Subcutaneous abdominal adipose tissue (tissue), 5 donors: ENCODE results near the gene IL9.
"Not testable (repeated sequence)": the region's sequence is repeated elsewhere in the genome, so short reads cannot be mapped to it uniquely, and the experiment has no call there.

Source experiments
- H3K27ac ChIP-seq: one replicate; pipeline ENCODE4 v1.7.0; 2013; ENCODE audit warnings: low read depth, mild to moderate bottlenecking, inconsistent platforms, low read length, moderate library complexity
- H3K27me3 ChIP-seq, 5 donors: one replicate each; pipeline ENCODE4 v1.7.0; 2013; ENCODE audit warnings: low read length in 5 of 5, inconsistent platforms in 1 of 5; ENCODE audit not compliant: control insufficient read depth in 5 of 5, insufficient read depth in 4 of 5
- H3K36me3 ChIP-seq, 5 donors: one replicate each; pipeline ENCODE4 v1.7.0; 2013; ENCODE audit warnings: low read length in 5 of 5; ENCODE audit not compliant: control insufficient read depth in 5 of 5, insufficient read depth in 5 of 5
- H3K4me1 ChIP-seq, 5 donors: one replicate each; pipeline ENCODE4 v1.7.0; 2013; ENCODE audit warnings: low read length in 5 of 5, mild to moderate bottlenecking in 3 of 5, moderate library complexity in 1 of 5; ENCODE audit not compliant: control insufficient read depth in 5 of 5, insufficient read depth in 5 of 5
- H3K4me3 ChIP-seq, 5 donors: one replicate each; pipeline ENCODE4 v1.7.0; 2013; ENCODE audit warnings: low read length in 5 of 5, low read depth in 1 of 5
- H3K9ac ChIP-seq, 5 donors: one replicate each; pipeline ENCODE4 v1.7.0; 2013; ENCODE audit warnings: low read length in 5 of 5, mild to moderate bottlenecking in 4 of 5, moderate library complexity in 3 of 5
- H3K9me3 ChIP-seq, 5 donors: one replicate each; pipeline ENCODE4 v1.7.0; 2013; ENCODE audit warnings: low read length in 5 of 5; ENCODE audit not compliant: control insufficient read depth in 5 of 5
- donor health status: healthy.
- donor health status: healthy.
- donor health status: healthy.
- donor health status: healthy.
- donor health status: healthy.

The IL9 gene

GRCh38 chr5:135862086-135862485, 33.6 kb downstream of the IL9 start:
- Histone ChIP-seq H3K4me3 (no peak overlapping the region), H3K9ac (no peak overlapping the region), H3K27me3 (peaks cover 0 to 7% (median 0%) of the 10 kb centered on the region in 5 donors), H3K9me3 (peaks cover 0 to 12% (median 9%) of the 10 kb centered on the region in 5 donors), H3K36me3 (no peaks in the 10 kb centered on the region), H3K4me1 (peaks cover 0 to 6% (median 0%) of the 10 kb centered on the region in 5 donors), H3K27ac (no peak overlapping the region)

GRCh38 chr5:135861641-135862040, 34.0 kb downstream of the IL9 start:
- Histone ChIP-seq H3K4me1 (peaks cover 0 to 6% (median 0%) of the 10 kb centered on the region in 5 donors), H3K9ac (no peak overlapping the region), H3K4me3 (no peak overlapping the region), H3K27ac (no peak overlapping the region), H3K36me3 (no peaks in the 10 kb centered on the region), H3K9me3 (peaks cover 0 to 12% (median 9%) of the 10 kb centered on the region in 5 donors), H3K27me3 (peaks cover 0 to 7% (median 0%) of the 10 kb centered on the region in 5 donors)

- Histone ChIP-seq H3K9ac (no peak overlapping the region), H3K27ac (no peak overlapping the region), H3K4me1 (no peaks in the 10 kb centered on the region), H3K9me3 (peaks cover 0 to 12% (median 9%) of the 10 kb centered on the region in 5 donors), H3K4me3 (no peak overlapping the region), H3K27me3 (peaks cover 0 to 10% (median 2%) of the 10 kb centered on the region in 5 donors), H3K36me3 (no peaks in the 10 kb centered on the region)
These were observed 36.0 kb downstream of the IL9 start for GRCh38 chr5:135859641-135860040.

- H3K4me1 ChIP-seq, H3K4me3 ChIP-seq, H3K36me3 ChIP-seq, H3K9me3 ChIP-seq, H3K27me3 ChIP-seq, H3K9ac ChIP-seq, H3K27ac ChIP-seq: not testable (repeated sequence)
These were observed 36.5 kb downstream of the IL9 start for GRCh38 chr5:135859186-135859585.

GRCh38 chr5:135857630-135858311, 37.9 kb downstream of the IL9 start:
- no peaks in the 10 kb centered on the region for H3K4me1 ChIP-seq
- no peak overlapping the region for H3K27ac ChIP-seq
- peaks cover 0 to 10% (median 2%) of the 10 kb centered on the region in 5 donors for H3K27me3 ChIP-seq
- H3K9ac ChIP-seq = no peak overlapping the region
- peaks cover 0 to 7% (median 4%) of the 10 kb centered on the region in 5 donors for H3K9me3 ChIP-seq
- no peak overlapping the region for H3K4me3 ChIP-seq
- H3K36me3 ChIP-seq = no peaks in the 10 kb centered on the region

- H3K36me3 ChIP-seq = no peaks in the 10 kb centered on the region
- H3K9me3 ChIP-seq = no peaks in the 10 kb centered on the region
- peaks cover 0 to 10% (median 3%) of the 10 kb centered on the region in 5 donors for H3K27me3 ChIP-seq
- H3K27ac ChIP-seq = no peak overlapping the region
- H3K4me1 ChIP-seq = no peaks in the 10 kb centered on the region
- no peak overlapping the region for H3K4me3 ChIP-seq
- no peak overlapping the region for H3K9ac ChIP-seq
These were observed 43.5 kb downstream of the IL9 start for GRCh38 chr5:135851915-135852845.

- Histone ChIP-seq H3K9ac (no peak overlapping the region), H3K36me3 (no peaks in the 10 kb centered on the region), H3K27ac (no peak overlapping the region), H3K27me3 (peaks cover 0 to 6% (median 3%) of the 10 kb centered on the region in 5 donors), H3K9me3 (no peaks in the 10 kb centered on the region), H3K4me3 (no peak overlapping the region), H3K4me1 (no peaks in the 10 kb centered on the region)
These were observed 44.3 kb downstream of the IL9 start for GRCh38 chr5:135851186-135851914.

GRCh38 chr5:135850671-135851070, 45.0 kb downstream of the IL9 start:
- no peaks in the 10 kb centered on the region for H3K9me3 ChIP-seq
- H3K4me3 ChIP-seq = no peak overlapping the region
- H3K4me1 ChIP-seq = no peaks in the 10 kb centered on the region
- no peak overlapping the region for H3K27ac ChIP-seq
- peaks cover 0 to 6% (median 1%) of the 10 kb centered on the region in 5 donors for H3K27me3 ChIP-seq
- H3K9ac ChIP-seq = no peak overlapping the region
- no peaks in the 10 kb centered on the region for H3K36me3 ChIP-seq

GRCh38 chr5:135850231-135850630, 45.4 kb downstream of the IL9 start:
- no peaks in the 10 kb centered on the region for H3K4me1 ChIP-seq
- peaks cover 0 to 6% (median 0%) of the 10 kb centered on the region in 5 donors for H3K27me3 ChIP-seq
- H3K9me3 ChIP-seq = no peaks in the 10 kb centered on the region
- no peak overlapping the region for H3K27ac ChIP-seq
- no peak overlapping the region for H3K9ac ChIP-seq
- H3K36me3 ChIP-seq = no peaks in the 10 kb centered on the region
- H3K4me3 ChIP-seq = no peak overlapping the region
